OCI-LY1 (cell line): ENCODE results near the gene MYEOV.

Experiments used
- EZH2 ChIP-seq: fragments of 200-600 bp; sonication (generic), shearing (Covaris generic); IDR thresholded peaks from 2 replicates; pipeline ENCODE4 v1.8.0; 2017; ENCODE audit warnings: borderline replicate concordance, mixed run types, mild to moderate bottlenecking, antibody characterized with exemption, low read length, moderate library complexity, mixed read lengths
- TF ChIP-seq, protein P1 (sequence below): fragments of 200-600 bp; sonication (generic), shearing (Covaris generic); IDR thresholded peaks from 2 replicates; pipeline ENCODE4 v1.5.1; 2017; ENCODE audit warnings: mild to moderate bottlenecking, antibody characterized with exemption, low read length, moderate library complexity, mixed read lengths

DNA sequence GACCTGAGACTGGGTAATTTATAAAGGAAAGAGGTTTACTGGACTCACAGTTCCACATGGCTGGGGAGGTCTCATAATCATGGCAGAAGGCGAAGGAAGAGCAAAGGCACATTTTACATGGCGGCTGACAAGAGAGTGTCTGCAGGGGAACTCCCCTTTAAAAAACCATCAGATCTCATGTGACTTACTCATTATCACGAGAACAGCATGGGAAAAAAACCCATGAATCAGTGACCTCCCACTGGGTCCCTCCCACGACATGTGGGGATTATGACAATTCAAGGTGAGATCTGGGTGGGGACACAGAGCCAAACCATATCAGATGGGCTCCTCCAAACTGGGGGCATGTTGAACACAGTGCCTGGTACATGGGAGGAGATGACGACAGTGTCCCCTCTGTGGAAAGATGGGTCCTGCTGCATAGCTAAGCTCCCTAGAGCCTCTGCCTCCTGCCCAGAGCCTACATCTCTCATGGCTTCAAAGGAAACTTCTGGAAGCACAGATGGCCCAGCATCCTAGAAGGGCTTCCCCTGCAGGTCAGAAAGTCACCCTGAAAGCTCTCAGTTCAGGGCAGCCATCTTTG lies 46.1 kb downstream of the MYEOV start:
- TF ChIP-seq EZH2, result no peak
- TF ChIP-seq, protein P1, sequence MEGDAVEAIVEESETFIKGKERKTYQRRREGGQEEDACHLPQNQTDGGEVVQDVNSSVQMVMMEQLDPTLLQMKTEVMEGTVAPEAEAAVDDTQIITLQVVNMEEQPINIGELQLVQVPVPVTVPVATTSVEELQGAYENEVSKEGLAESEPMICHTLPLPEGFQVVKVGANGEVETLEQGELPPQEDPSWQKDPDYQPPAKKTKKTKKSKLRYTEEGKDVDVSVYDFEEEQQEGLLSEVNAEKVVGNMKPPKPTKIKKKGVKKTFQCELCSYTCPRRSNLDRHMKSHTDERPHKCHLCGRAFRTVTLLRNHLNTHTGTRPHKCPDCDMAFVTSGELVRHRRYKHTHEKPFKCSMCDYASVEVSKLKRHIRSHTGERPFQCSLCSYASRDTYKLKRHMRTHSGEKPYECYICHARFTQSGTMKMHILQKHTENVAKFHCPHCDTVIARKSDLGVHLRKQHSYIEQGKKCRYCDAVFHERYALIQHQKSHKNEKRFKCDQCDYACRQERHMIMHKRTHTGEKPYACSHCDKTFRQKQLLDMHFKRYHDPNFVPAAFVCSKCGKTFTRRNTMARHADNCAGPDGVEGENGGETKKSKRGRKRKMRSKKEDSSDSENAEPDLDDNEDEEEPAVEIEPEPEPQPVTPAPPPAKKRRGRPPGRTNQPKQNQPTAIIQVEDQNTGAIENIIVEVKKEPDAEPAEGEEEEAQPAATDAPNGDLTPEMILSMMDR, result no peak
